GM12878 (cell line): Measurements from ENCODE around the gene CCNA2. TPM values are rescaled to one million over a fixed set of nuclear protein-coding genes. Genes with fewer than 3 reads are reported as not detected.

Source experiments
- BCL11A ChIP-seq: IDR thresholded peaks from 2 replicates; pipeline ENCODE4 v1.6.1; 2011; ENCODE audit warnings: low read depth, low read length
- BMI1 ChIP-seq: fragments of 450-650 bp; IDR thresholded peaks from 2 replicates; pipeline ENCODE4 v1.6.1; 2016; ENCODE audit warnings: mild to moderate bottlenecking, moderate library complexity, borderline replicate concordance
- CBFB ChIP-seq: IDR thresholded peaks from 2 replicates; pipeline ENCODE4 v1.6.1; 2016; ENCODE audit warnings: antibody characterized with exemption, low read depth
- CHD1 ChIP-seq: IDR thresholded peaks from 2 replicates; pipeline ENCODE4 v1.6.1; 2012; ENCODE audit warnings: low read depth, low read length, improper control_type of control experiment
- CREM ChIP-seq: IDR thresholded peaks from 2 replicates; pipeline ENCODE4 v1.6.1; 2014; ENCODE audit warnings: antibody characterized with exemption, low read depth
- ESRRA ChIP-seq: IDR thresholded peaks from 2 replicates; pipeline ENCODE4 v1.6.1; 2012; ENCODE audit warnings: mild to moderate bottlenecking, low read length, improper control_type of control experiment
- FOXM1 ChIP-seq: IDR thresholded peaks from 2 replicates; pipeline ENCODE4 v1.6.1; 2012; ENCODE audit warnings: low read depth, mild to moderate bottlenecking, inconsistent platforms, low read length, moderate library complexity
- HCFC1 ChIP-seq: fragments of 150-350 bp; IDR thresholded peaks from 2 replicates; pipeline ENCODE4 v1.6.1; 2014; ENCODE audit warnings: low read length
- HDGF ChIP-seq: fragments of 450-650 bp; IDR thresholded peaks from 2 replicates; pipeline ENCODE4 v1.6.1; 2016; ENCODE audit warnings: antibody characterized with exemption
- HSF1 ChIP-seq: fragments of 150-350 bp; IDR thresholded peaks from 2 replicates; pipeline ENCODE4 v1.6.1; 2014; ENCODE audit warnings: mild to moderate bottlenecking, low read depth, low read length
- IKZF1 ChIP-seq: fragments of 450-650 bp; conservative IDR thresholded peaks from 2 replicates; pipeline ENCODE4 v1.6.1; 2017; ENCODE audit warnings: antibody characterized with exemption, mild to moderate bottlenecking
- MXI1 ChIP-seq: fragments of 150-350 bp; IDR thresholded peaks from 2 replicates; pipeline ENCODE4 v1.6.1; 2011; ENCODE audit warnings: low read depth, mild to moderate bottlenecking, inconsistent platforms, low read length, improper control_type of control experiment
- MYC ChIP-seq: IDR thresholded peaks from 2 replicates; pipeline ENCODE4 v1.6.1; 2011; ENCODE audit warnings: mild to moderate bottlenecking, low read length, moderate library complexity, inconsistent platforms; ENCODE audit not compliant: insufficient read depth, insufficient replicate concordance, insufficient read length, severe bottlenecking
- NFIC ChIP-seq: IDR thresholded peaks from 2 replicates; pipeline ENCODE4 v1.6.1; 2012; ENCODE audit warnings: low read depth, mild to moderate bottlenecking, inconsistent platforms, low read length, moderate library complexity
- NR2C2 ChIP-seq: IDR thresholded peaks from 2 replicates; pipeline ENCODE4 v1.6.1; 2011; ENCODE audit warnings: borderline replicate concordance, low read depth; ENCODE audit not compliant: control insufficient read depth, insufficient read length
- PML ChIP-seq: IDR thresholded peaks from 2 replicates; pipeline ENCODE4 v1.6.1; 2012; ENCODE audit warnings: low read length, inconsistent platforms
- POLR2AphosphoS5 ChIP-seq: IDR thresholded peaks from 2 replicates; pipeline ENCODE4 v1.6.1; 2011; ENCODE audit warnings: mild to moderate bottlenecking, low read length, inconsistent platforms
- SPI1 ChIP-seq: IDR thresholded peaks from 2 replicates; pipeline ENCODE4 v1.6.1; 2011; ENCODE audit warnings: low read depth, mild to moderate bottlenecking, low read length, moderate library complexity, borderline replicate concordance; ENCODE audit not compliant: insufficient read depth
- TBL1XR1 ChIP-seq: IDR thresholded peaks from 2 replicates; pipeline ENCODE4 v1.6.1; 2012; ENCODE audit warnings: low read depth, low read length, improper control_type of control experiment
- TCF7 ChIP-seq: IDR thresholded peaks from 2 replicates; pipeline ENCODE4 v1.6.1; 2014; ENCODE audit warnings: antibody characterized with exemption, borderline replicate concordance
- ZSCAN29 ChIP-seq: fragments of 450-650 bp; IDR thresholded peaks from 2 replicates; pipeline ENCODE4 v1.6.1; 2017; ENCODE audit warnings: mild to moderate bottlenecking, moderate library complexity
- polyA plus RNA-seq, 11 experiments: library from polyadenylated mRNA; depleted of rRNA in 4 of 11; unstranded in 6 of 11; stranded (reverse) in 5 of 11; fragments of >200 nt; fragmentation: Nextera tagmentation in 4 of 11; fragmentation: Illumina TruSeq in 1 of 11; extraction: Ambion mirVana in 4 of 11; extraction: Trizol in 1 of 11; gene quantifications; 1 replicate in 1 of 11; 2 replicates in 10 of 11; pipeline versions ENCODE4 v1.2.1 to v1.2.3, GENCODE V29; 2011 to 2016; ENCODE audit warnings: inconsistent platforms in 2 of 11, missing spikeins in 2 of 11, low read depth in 1 of 11
- total RNA-seq, 4 experiments: library from RNA; depleted of rRNA in 3 of 4; stranded (reverse); fragments of >200 nt in 3 of 4; fragmentation: Illumina TruSeq in 1 of 4; extraction: Trizol in 1 of 4; gene quantifications; 2 replicates each; pipeline versions ENCODE4 v1.2.1 to v1.2.3, GENCODE V29; 2013 to 2021
- TF ChIP-seq, protein P1 (sequence below): fragments of 450-650 bp; conservative IDR thresholded peaks from 2 replicates; pipeline ENCODE4 v1.6.1; 2017; ENCODE audit warnings: mild to moderate bottlenecking, moderate library complexity
- TF ChIP-seq, protein P2 (sequence below): IDR thresholded peaks from 2 replicates; pipeline ENCODE4 v1.6.1; 2011; ENCODE audit warnings: mild to moderate bottlenecking, low read depth, low read length, moderate library complexity; ENCODE audit not compliant: insufficient replicate concordance
- TF ChIP-seq, protein P3 (sequence below): IDR thresholded peaks from 2 replicates; pipeline ENCODE4 v1.6.1; 2012; ENCODE audit warnings: low read depth, low read length, improper control_type of control experiment
- TF ChIP-seq, protein P4 (sequence below): fragments of 450-650 bp; IDR thresholded peaks from 2 replicates; pipeline ENCODE4 v1.6.1; 2017; ENCODE audit warnings: mild to moderate bottlenecking

CCNA2 gene
- total and polyA plus RNA-seq, 10 of the 15 experiments (the other 5 are each of a cell fraction or from before 2014, with no cell fraction given), result 21.8 to 153 (median 94.5) TPM

GRCh38 chr4:121800961-121801714 lies 22.5 kb downstream of the CCNA2 start, which contains the start of gene EXOSC9 (continued):
- TF ChIP-seq SPI1 (peak; percentile 86), PML (peak; percentile 88), ZSCAN29 (0 out of 2 replicates have a peak, but pooled peaks have one; percentile 10), ESRRA (no peak), HDGF (no peak), TBL1XR1 (peak; percentile 21; the same call in 1 of the 2 replicates), CBFB (peak; percentile 95), MXI1 (peak; percentile 91), NFIC (peak; percentile 77), HCFC1 (peak; percentile 74), CHD1 (0 out of 2 replicates have a peak, but pooled peaks have one; percentile 14), BMI1 (peak; percentile 1; the same call in 1 of the 2 replicates), FOXM1 (0 out of 2 replicates have a peak, but pooled peaks have one; percentile 5), POLR2AphosphoS5 (peak; percentile 90), CREM (peak; percentile 100), TCF7 (no peak), HSF1 (no peak), IKZF1 (peak; percentile 97), BCL11A (no peak), MYC (no peak), NR2C2 (no peak)
- TF ChIP-seq, protein P1, sequence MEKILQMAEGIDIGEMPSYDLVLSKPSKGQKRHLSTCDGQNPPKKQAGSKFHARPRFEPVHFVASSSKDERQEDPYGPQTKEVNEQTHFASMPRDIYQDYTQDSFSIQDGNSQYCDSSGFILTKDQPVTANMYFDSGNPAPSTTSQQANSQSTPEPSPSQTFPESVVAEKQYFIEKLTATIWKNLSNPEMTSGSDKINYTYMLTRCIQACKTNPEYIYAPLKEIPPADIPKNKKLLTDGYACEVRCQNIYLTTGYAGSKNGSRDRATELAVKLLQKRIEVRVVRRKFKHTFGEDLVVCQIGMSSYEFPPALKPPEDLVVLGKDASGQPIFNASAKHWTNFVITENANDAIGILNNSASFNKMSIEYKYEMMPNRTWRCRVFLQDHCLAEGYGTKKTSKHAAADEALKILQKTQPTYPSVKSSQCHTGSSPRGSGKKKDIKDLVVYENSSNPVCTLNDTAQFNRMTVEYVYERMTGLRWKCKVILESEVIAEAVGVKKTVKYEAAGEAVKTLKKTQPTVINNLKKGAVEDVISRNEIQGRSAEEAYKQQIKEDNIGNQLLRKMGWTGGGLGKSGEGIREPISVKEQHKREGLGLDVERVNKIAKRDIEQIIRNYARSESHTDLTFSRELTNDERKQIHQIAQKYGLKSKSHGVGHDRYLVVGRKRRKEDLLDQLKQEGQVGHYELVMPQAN, result peak; percentile 81
- TF ChIP-seq, protein P2, sequence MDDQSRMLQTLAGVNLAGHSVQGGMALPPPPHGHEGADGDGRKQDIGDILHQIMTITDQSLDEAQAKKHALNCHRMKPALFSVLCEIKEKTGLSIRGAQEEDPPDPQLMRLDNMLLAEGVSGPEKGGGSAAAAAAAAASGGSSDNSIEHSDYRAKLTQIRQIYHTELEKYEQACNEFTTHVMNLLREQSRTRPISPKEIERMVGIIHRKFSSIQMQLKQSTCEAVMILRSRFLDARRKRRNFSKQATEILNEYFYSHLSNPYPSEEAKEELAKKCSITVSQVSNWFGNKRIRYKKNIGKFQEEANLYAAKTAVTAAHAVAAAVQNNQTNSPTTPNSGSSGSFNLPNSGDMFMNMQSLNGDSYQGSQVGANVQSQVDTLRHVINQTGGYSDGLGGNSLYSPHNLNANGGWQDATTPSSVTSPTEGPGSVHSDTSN, result no peak
- TF ChIP-seq, protein P3, sequence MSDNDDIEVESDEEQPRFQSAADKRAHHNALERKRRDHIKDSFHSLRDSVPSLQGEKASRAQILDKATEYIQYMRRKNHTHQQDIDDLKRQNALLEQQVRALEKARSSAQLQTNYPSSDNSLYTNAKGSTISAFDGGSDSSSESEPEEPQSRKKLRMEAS, result no peak
- TF ChIP-seq, protein P4, sequence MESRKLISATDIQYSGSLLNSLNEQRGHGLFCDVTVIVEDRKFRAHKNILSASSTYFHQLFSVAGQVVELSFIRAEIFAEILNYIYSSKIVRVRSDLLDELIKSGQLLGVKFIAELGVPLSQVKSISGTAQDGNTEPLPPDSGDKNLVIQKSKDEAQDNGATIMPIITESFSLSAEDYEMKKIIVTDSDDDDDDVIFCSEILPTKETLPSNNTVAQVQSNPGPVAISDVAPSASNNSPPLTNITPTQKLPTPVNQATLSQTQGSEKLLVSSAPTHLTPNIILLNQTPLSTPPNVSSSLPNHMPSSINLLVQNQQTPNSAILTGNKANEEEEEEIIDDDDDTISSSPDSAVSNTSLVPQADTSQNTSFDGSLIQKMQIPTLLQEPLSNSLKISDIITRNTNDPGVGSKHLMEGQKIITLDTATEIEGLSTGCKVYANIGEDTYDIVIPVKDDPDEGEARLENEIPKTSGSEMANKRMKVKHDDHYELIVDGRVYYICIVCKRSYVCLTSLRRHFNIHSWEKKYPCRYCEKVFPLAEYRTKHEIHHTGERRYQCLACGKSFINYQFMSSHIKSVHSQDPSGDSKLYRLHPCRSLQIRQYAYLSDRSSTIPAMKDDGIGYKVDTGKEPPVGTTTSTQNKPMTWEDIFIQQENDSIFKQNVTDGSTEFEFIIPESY, result no peak
